SU-DHL-6 (cell line): ENCODE results near the gene DCUN1D5.
A peak's percentile ranks its signal among the peaks of the same experiment; 100 is the strongest.

Experiments used
- H2AFZ ChIP-seq: fragments of 200-600 bp; sonication (generic); 2 replicates; pipeline ENCODE4 v1.6.1; 2014; ENCODE audit warnings: low read depth, mild to moderate bottlenecking, moderate library complexity, mixed read lengths, antibody characterized with exemption, low read length; ENCODE audit not compliant: severe bottlenecking
- H3F3A ChIP-seq: fragments of 200-600 bp; shearing (Covaris generic); 2 replicates; pipeline ENCODE4 v1.6.0; 2016; ENCODE audit warnings: antibody characterized with exemption, mild to moderate bottlenecking; ENCODE audit not compliant: insufficient read depth
- H3K27ac ChIP-seq: fragments of 200-600 bp; sonication (generic); 2 replicates; pipeline ENCODE4 v1.5.1; 2016; ENCODE audit warnings: low read depth, mild to moderate bottlenecking, low read length, moderate library complexity, mixed read lengths
- H3K27me3 ChIP-seq: fragments of 200-600 bp; sonication (generic), shearing (Covaris generic); 2 replicates; pipeline ENCODE4 v1.6.0; 2014; ENCODE audit warnings: mild to moderate bottlenecking, low read length
- H3K36me3 ChIP-seq: fragments of 200-600 bp; sonication (generic); 2 replicates; pipeline ENCODE4 v1.6.1; 2014; ENCODE audit warnings: mild to moderate bottlenecking, low read length, mixed read lengths
- H3K4me2 ChIP-seq: fragments of 300-600, 200-600 bp; shearing (Covaris generic), sonication (generic); 2 replicates; pipeline ENCODE4 v1.6.0; 2014; ENCODE audit warnings: low read length, low read depth, mild to moderate bottlenecking; ENCODE audit not compliant: poor library complexity, severe bottlenecking
- H3K4me3 ChIP-seq: fragments of 200-600 bp; sonication (generic); 2 replicates; pipeline ENCODE4 v1.5.1; 2014; ENCODE audit warnings: antibody characterized with exemption, low read length, mild to moderate bottlenecking, mixed read lengths; ENCODE audit not compliant: insufficient read depth, poor library complexity, severe bottlenecking
- H3K79me2 ChIP-seq: fragments of 200-600 bp; sonication (generic); 2 replicates; pipeline ENCODE4 v1.6.1; 2014; ENCODE audit warnings: mild to moderate bottlenecking, low read length, moderate library complexity; ENCODE audit not compliant: insufficient read depth
- H3K9ac ChIP-seq: fragments of 200-600 bp; sonication (generic); 2 replicates; pipeline ENCODE4 v1.7.0; 2014; ENCODE audit warnings: mild to moderate bottlenecking, low read length
- H3K9me2 ChIP-seq: fragments of 200-600 bp; sonication (generic); replicated peaks from 2 replicates; pipeline ENCODE4 v1.6.1; 2014; ENCODE audit warnings: low read length; ENCODE audit not compliant: insufficient read depth
- H3K9me3 ChIP-seq: fragments of 200-600 bp; sonication (generic); 2 replicates; pipeline ENCODE4 v1.6.1; 2014; ENCODE audit warnings: low read length, mixed read lengths; ENCODE audit not compliant: insufficient read depth
- H4K20me1 ChIP-seq: fragments of 200-600 bp; sonication (generic); 2 replicates; pipeline ENCODE4 v1.6.1; 2014; ENCODE audit warnings: low read depth, mild to moderate bottlenecking, antibody characterized with exemption, low read length, moderate library complexity, mixed read lengths
- EZH2phosphoT487 ChIP-seq: fragments of 200-600 bp; sonication (generic), shearing (Covaris generic); conservative IDR thresholded peaks from 2 replicates; pipeline ENCODE4 v1.6.1; 2018; ENCODE audit warnings: mild to moderate bottlenecking, antibody characterized with exemption, low read length, moderate library complexity, mixed read lengths
- TF ChIP-seq, protein P1 (sequence below): fragments of 200-600 bp; sonication (generic); IDR thresholded peaks from one replicate; pipeline ENCODE4 v1.5.1; 2017; ENCODE audit warnings: antibody characterized with exemption, mild to moderate bottlenecking, low read length, moderate library complexity; ENCODE audit not compliant: insufficient read depth, poor library complexity, severe bottlenecking

The DCUN1D5 gene

DNA sequence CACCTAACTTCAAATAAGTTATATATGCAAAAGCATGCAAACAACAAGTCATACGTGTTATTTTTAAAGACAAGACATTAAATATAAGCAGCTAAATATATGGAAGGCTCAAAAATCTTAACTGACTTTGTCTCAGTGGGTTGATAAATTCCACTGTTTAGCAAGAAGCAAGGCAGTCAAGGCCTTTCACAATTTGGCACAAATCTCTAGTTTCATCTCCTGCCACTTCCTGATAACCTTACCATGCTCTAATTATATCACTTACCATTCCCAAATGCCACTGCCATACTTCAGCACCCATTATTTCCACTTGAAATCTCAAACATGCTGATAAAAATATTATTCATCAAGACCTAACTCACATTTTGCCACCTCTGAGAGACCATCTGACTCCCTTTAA lies 24.8 kb downstream of the DCUN1D5 start:
- H3K27me3 ChIP-seq: no peaks in the 10 kb centered on the region
- H3K79me2 ChIP-seq: peaks cover 43% of the 10 kb centered on the region
- H3K4me2 ChIP-seq: no peak overlapping the region
- TF ChIP-seq EZH2phosphoT487: no peak
- TF ChIP-seq, protein P1, sequence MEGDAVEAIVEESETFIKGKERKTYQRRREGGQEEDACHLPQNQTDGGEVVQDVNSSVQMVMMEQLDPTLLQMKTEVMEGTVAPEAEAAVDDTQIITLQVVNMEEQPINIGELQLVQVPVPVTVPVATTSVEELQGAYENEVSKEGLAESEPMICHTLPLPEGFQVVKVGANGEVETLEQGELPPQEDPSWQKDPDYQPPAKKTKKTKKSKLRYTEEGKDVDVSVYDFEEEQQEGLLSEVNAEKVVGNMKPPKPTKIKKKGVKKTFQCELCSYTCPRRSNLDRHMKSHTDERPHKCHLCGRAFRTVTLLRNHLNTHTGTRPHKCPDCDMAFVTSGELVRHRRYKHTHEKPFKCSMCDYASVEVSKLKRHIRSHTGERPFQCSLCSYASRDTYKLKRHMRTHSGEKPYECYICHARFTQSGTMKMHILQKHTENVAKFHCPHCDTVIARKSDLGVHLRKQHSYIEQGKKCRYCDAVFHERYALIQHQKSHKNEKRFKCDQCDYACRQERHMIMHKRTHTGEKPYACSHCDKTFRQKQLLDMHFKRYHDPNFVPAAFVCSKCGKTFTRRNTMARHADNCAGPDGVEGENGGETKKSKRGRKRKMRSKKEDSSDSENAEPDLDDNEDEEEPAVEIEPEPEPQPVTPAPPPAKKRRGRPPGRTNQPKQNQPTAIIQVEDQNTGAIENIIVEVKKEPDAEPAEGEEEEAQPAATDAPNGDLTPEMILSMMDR: no peak
- H3K27ac ChIP-seq: no peak overlapping the region
- H2AFZ ChIP-seq: no peak overlapping the region
- peaks cover 18% of the 10 kb centered on the region for H4K20me1 ChIP-seq
- no peak overlapping the region for H3K4me3 ChIP-seq
- peaks cover 56% of the 10 kb centered on the region for H3K36me3 ChIP-seq
- H3F3A ChIP-seq: peaks cover 9% of the 10 kb centered on the region; the same call in 1 of the 2 replicates
- no peaks in the 10 kb centered on the region for H3K9me3 ChIP-seq
- no peak overlapping the region for H3K9ac ChIP-seq
- no peaks in the 10 kb centered on the region for H3K9me2 ChIP-seq

DNA sequence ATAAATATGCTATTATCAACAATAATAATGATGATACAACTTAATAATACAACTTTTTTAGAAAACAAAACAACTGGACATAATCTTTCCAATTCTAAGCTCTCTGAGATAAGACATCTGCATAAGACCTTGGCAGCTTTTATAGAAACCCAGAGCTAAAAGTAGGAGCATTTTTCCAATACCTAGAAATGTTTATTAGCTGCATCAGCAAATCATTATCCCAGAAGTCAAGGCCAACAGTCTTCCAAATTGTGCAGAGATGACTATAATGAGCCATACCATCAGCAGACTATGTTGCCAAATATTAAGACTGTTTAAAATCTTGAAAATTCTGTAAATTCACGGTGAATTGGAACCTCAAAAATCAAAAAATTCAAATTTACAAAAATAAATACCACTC lies 30.3 kb downstream of the DCUN1D5 start:
- TF ChIP-seq, protein P1: no peak
- no peak for TF ChIP-seq EZH2phosphoT487
- Histone ChIP-seq H3K27me3 (no peaks in the 10 kb centered on the region), H3K4me3 (no peak overlapping the region), H3K36me3 (peaks cover 58% of the 10 kb centered on the region), H3K9me2 (no peaks in the 10 kb centered on the region), H3K27ac (no peak overlapping the region), H4K20me1 (no peaks in the 10 kb centered on the region), H3K4me2 (no peak overlapping the region), H3F3A (peaks cover 13% of the 10 kb centered on the region), H2AFZ (no peak overlapping the region), H3K9me3 (no peaks in the 10 kb centered on the region), H3K9ac (no peak overlapping the region), H3K79me2 (no peaks in the 10 kb centered on the region; the same call in 1 of the 2 replicates)

DNA sequence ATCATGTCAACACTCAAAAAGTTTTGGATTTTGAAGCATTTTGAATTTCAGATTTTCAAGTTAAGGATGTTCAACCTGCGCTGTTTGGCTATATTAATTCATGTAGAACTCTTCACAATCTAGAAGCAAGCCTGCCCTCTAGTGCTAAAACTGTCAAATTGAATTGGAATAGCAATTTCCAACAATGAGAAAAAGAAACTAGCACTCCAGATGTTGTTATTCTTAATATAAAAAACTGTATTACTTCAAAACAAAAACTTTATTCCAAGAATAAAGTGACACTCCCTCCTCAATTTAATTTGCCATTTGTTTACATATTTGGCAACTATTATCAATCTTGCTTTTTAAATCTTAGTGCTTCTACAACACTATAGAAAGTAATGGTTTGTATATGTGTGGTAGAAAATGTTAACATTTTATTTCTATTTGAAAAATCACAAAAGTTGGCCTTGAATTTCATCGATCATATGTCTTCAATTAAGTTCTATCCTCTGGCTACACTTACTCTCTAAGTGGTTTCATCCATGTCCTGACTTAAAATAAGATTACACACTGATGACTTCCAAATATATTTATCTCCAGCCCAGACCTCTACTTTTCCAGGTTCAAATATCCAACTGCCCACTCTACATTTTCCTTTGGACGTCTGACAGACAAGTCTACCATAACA lies 36.6 kb downstream of the DCUN1D5 start:
- H3K79me2 ChIP-seq: no peaks in the 10 kb centered on the region
- no peak overlapping the region for H2AFZ ChIP-seq
- H3K27ac ChIP-seq: no peak overlapping the region
- H3F3A ChIP-seq: peaks cover 17% of the 10 kb centered on the region
- no peak overlapping the region for H3K9ac ChIP-seq
- H3K27me3 ChIP-seq: no peaks in the 10 kb centered on the region
- peaks cover 9% of the 10 kb centered on the region; the same call in 1 of the 2 replicates for H3K36me3 ChIP-seq
- no peaks in the 10 kb centered on the region for H4K20me1 ChIP-seq
- H3K9me2 ChIP-seq: no peaks in the 10 kb centered on the region
- no peak for TF ChIP-seq EZH2phosphoT487
- TF ChIP-seq, protein P1: peak; percentile 53
- no peaks in the 10 kb centered on the region for H3K9me3 ChIP-seq
- H3K4me3 ChIP-seq: no peak overlapping the region
- H3K4me2 ChIP-seq: no peak overlapping the region
